ENCODE results near the gene MDGA2. TPM values are rescaled to one million over a fixed set of nuclear protein-coding genes. Genes with fewer than 3 reads are reported as not detected.

MDGA2 gene
- total and polyA plus RNA-seq, 9 of the 15 experiments (the other 6 are each of a cell fraction or from before 2014, with no cell fraction given) = 0.01 to 0.18 (median 0.03) TPM; not detected in 5

- ChIA-PET POLR2A (no interaction called here), CTCF (ENCODE audit: low intra/inter-chr PET ratio) (no interaction called here)
- no peaks in the 10 kb centered on the region for H3K36me3 ChIP-seq (ENCODE audit: control insufficient read depth, insufficient read depth, low read length)
- no peaks in the 10 kb centered on the region for H3K27me3 ChIP-seq (ENCODE audit: control insufficient read depth in 2 of 2, insufficient read depth in 2 of 2, low read length in 2 of 2)
- no peak for DNase-seq (ENCODE audit: extremely low read depth in 1 of 4, low spot score in 3 of 4)
- H4K20me1 ChIP-seq (replicated peaks; ENCODE audit: control insufficient read depth, insufficient read depth, low read length) = no peaks in the 10 kb centered on the region
- no peaks in the 10 kb centered on the region for H3K9me1 ChIP-seq (ENCODE audit: control insufficient read depth, insufficient read depth, low read length)
- no peak overlapping the region for H3K4me2 ChIP-seq (ENCODE audit: insufficient read depth, low read length)
- no peak overlapping the region for H3K4me3 ChIP-seq
- FAIRE-seq = no peak
- H3K9ac ChIP-seq (ENCODE audit: insufficient read depth in 1 of 2, low read depth in 2 of 2, low read length in 2 of 2) = no peak overlapping the region
- in situ Hi-C loops (cut with MboI) (no loop called here), intact Hi-C loops (cut with micrococcal nuclease) (no loop called here)
- H2AFZ ChIP-seq (ENCODE audit: low read depth, low read length) = no peak overlapping the region
- no peaks in the 10 kb centered on the region for H3K79me2 ChIP-seq (ENCODE audit: control insufficient read depth, insufficient read depth, low read length)
- 14% methylated on average over 12 of the region's 36 CpGs for WGBS (ENCODE audit: insufficient coverage, low coverage, missing lambda C conversion rate)
- BruUV-seq (replicated peaks) = no TSS peak
- H3K27ac ChIP-seq (ENCODE audit: extremely low read depth, low read depth, low read length) = no peak overlapping the region
- H3K9me3 ChIP-seq (replicated peaks; ENCODE audit: control insufficient read depth, insufficient read depth, low read depth, low read length) = no peaks in the 10 kb centered on the region
- no peaks in the 10 kb centered on the region for H3K4me1 ChIP-seq (replicated peaks in 1 of 2; ENCODE audit: control insufficient read depth in 2 of 2, insufficient read depth in 2 of 2, low read length in 2 of 2)
- no peak for ATAC-seq
- TF ChIP-seq ZSCAN32 (CRISPR knock-in tag; IDR thresholded peaks at IDR 0.05) (no peak), ZNF24 (IDR thresholded peaks at IDR 0.05) (no peak), HEY1 (CRISPR knock-in tag; IDR thresholded peaks at IDR 0.05; ENCODE audit: borderline replicate concordance) (no peak), MLLT1 (IDR thresholded peaks at IDR 0.05) (no peak), BHLHE40 (IDR thresholded peaks at IDR 0.05; ENCODE audit: low read length) (no peak), ZNF274 (IDR thresholded peaks at IDR 0.05; ENCODE audit: borderline replicate concordance, low read depth, low read length) (no peak), EHMT2 (IDR thresholded peaks at IDR 0.05) (no peak), ZBTB40 (IDR thresholded peaks at IDR 0.05) (no peak), ZBTB40 (CRISPR knock-in tag; IDR thresholded peaks at IDR 0.05) (no peak), GTF2A2 (tag; IDR thresholded peaks at IDR 0.05) (no peak), MCM7 (IDR thresholded peaks at IDR 0.05) (no peak), ZBTB7A (IDR thresholded peaks at IDR 0.05; ENCODE audit: borderline replicate concordance, control insufficient read depth, low read depth, low read length) (no peak), RBM22 (IDR thresholded peaks at IDR 0.05; ENCODE audit: low read depth, low read length, poor library complexity, severe bottlenecking) (no peak), RBM15 (IDR thresholded peaks at IDR 0.05; ENCODE audit: insufficient read depth, low read length) (no peak)
These were observed 1.3 kb downstream of the MDGA2 start for GRCh38 chr14:47674148-47674542.

Data from K562 (cell line).